Neutrophil (primary cell): ENCODE results near the gene HNF4A.

Experiments used
- H3K27ac ChIP-seq: fragments of 200-600 bp; sonication (generic); 2 replicates; pipeline ENCODE4 v1.5.1; 2016; ENCODE audit warnings: mild to moderate bottlenecking, moderate library complexity
- H3K27me3 ChIP-seq: fragments of 200-600 bp; sonication (generic); 2 replicates; pipeline ENCODE4 v1.6.0; 2016; ENCODE audit warnings: mild to moderate bottlenecking
- H3K36me3 ChIP-seq: fragments of 200-600 bp; sonication (generic); 2 replicates; pipeline ENCODE4 v1.5.1; 2017
- H3K4me1 ChIP-seq, 2 experiments: fragments of 200-600 bp in 1 of 2; sonication (generic) in 1 of 2; 1 replicate in 1 of 2; 2 replicates in 1 of 2; pipeline versions ENCODE4 v1.5.1 to v1.6.1; 2013 to 2016; ENCODE audit warnings: low read depth in 1 of 2, low read length in 1 of 2, mild to moderate bottlenecking in 1 of 2, moderate library complexity in 1 of 2; ENCODE audit not compliant: control insufficient read depth in 1 of 2, insufficient read depth in 1 of 2
- H3K4me3 ChIP-seq, 2 experiments: fragments of 200-600 bp in 1 of 2; sonication (generic) in 1 of 2; 1 replicate in 1 of 2; 2 replicates in 1 of 2; pipeline ENCODE4 v1.5.1; 2013 to 2016; ENCODE audit warnings: low read depth in 1 of 2, low read length in 1 of 2, mild to moderate bottlenecking in 1 of 2, moderate library complexity in 1 of 2
- H3K9me3 ChIP-seq: fragments of 200-600 bp; sonication (generic); 2 replicates; pipeline ENCODE4 v1.5.1; 2016
- CTCF ChIP-seq: fragments of 200-600 bp; sonication (generic); IDR thresholded peaks from 2 replicates; pipeline ENCODE4 v1.5.1; 2016; ENCODE audit warnings: antibody characterized with exemption

HNF4A gene

GRCh38 chr20:44427804-44428173, 72.3 kb downstream of the HNF4A start:
- no peaks in the 10 kb centered on the region for H3K4me1 ChIP-seq
- no peaks in the 10 kb centered on the region for H3K36me3 ChIP-seq
- TF ChIP-seq CTCF: no peak
- H3K4me3 ChIP-seq: no peak overlapping the region
- H3K9me3 ChIP-seq: no peaks in the 10 kb centered on the region
- H3K27me3 ChIP-seq: peaks cover 27% of the 10 kb centered on the region
- H3K27ac ChIP-seq: no peak overlapping the region

DNA sequence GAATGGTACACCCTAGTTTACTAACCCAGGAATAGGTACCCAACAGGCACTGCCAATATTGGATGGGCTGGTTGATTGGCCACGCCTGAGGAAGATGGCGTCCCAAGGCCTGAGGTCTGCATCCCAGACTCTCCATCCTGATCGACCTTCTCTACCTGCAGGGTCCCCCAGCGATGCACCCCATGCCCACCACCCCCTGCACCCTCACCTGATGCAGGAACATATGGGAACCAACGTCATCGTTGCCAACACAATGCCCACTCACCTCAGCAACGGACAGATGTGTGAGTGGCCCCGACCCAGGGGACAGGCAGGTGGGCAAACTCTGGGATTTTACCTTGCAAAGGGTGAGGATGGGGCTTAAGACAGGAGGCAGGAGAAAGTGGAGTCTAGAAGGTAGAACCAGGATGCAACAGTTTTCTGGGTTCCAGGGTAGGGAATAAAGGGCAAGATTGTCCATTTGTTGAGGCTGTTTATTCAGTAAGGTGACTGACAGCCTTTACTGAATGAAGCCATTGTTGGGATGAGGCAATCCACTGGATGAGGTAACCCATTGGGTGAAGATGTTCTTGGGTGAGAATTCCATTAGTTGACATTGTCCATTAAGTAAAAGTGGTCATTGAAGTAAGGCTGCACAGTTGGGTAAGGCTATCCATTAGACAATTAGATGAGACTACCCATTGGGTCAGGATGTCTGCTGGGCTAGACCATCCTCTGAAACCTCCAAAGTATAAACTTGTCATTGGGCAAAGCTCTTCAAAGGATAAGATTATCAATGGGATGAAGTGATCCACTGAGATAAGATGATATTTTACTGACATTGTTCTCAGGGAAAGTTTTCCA, 72.9 kb downstream of the HNF4A start:
- no peaks in the 10 kb centered on the region for H3K4me1 ChIP-seq
- H3K36me3 ChIP-seq: no peaks in the 10 kb centered on the region
- peaks cover 28% of the 10 kb centered on the region for H3K27me3 ChIP-seq
- no peaks in the 10 kb centered on the region for H3K9me3 ChIP-seq
- TF ChIP-seq CTCF: no peak
- H3K27ac ChIP-seq: no peak overlapping the region
- H3K4me3 ChIP-seq: no peak overlapping the region

GRCh38 chr20:44429017-44429339, 73.5 kb downstream of the HNF4A start:
- Histone ChIP-seq H3K27ac (no peak overlapping the region), H3K36me3 (no peaks in the 10 kb centered on the region), H3K27me3 (peaks cover 27% of the 10 kb centered on the region), H3K4me3 (no peak overlapping the region), H3K9me3 (no peaks in the 10 kb centered on the region), H3K4me1 (no peaks in the 10 kb centered on the region)
- no peak for TF ChIP-seq CTCF

- Histone ChIP-seq H3K9me3 (no peaks in the 10 kb centered on the region), H3K4me1 (no peaks in the 10 kb centered on the region), H3K36me3 (no peaks in the 10 kb centered on the region), H3K27ac (no peak overlapping the region), H3K4me3 (no peak overlapping the region), H3K27me3 (peaks cover 27% of the 10 kb centered on the region)
- no peak for TF ChIP-seq CTCF
Measured at GRCh38 chr20:44429419-44430269, 74.1 kb downstream of the HNF4A start.

DNA sequence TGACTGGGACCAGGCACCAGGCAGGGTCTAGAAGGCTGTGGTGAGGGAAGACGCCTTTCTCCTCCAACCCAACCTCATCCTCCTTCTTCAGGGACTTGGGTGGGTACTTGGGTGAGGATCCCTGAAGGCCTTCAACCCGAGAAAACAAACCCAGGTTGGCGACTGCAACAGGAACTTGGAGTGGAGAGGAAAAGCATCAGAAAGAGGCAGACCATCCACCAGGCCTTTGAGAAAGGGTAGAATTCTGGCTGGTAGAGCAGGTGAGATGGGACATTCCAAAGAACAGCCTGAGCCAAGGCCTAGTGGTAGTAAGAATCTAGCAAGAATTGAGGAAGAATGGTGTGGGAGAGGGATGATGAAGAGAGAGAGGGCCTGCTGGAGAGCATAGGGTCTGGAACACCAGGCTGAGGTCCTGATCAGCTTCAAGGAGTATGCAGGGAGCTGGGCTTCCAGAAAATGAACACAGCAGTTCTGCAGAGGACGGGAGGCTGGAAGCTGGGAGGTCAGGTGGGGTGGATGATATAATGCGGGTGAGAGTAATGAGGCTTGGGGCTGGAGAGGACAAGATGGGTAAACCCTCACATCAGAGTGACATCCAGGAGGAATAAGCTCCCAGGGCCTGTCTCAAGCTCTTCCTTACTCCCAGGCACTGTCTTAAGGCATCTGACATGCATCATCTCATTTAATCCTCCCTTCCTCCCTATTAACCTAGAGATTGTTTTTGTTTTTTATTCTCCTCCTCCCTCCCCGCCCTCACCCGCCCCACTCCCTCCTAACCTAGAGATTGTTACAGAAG, 75.0 kb downstream of the HNF4A start:
- no peaks in the 10 kb centered on the region for H3K36me3 ChIP-seq
- TF ChIP-seq CTCF: no peak
- H3K27ac ChIP-seq: no peak overlapping the region
- H3K9me3 ChIP-seq: no peaks in the 10 kb centered on the region
- no peak overlapping the region for H3K4me3 ChIP-seq
- peaks cover 20% of the 10 kb centered on the region for H3K27me3 ChIP-seq
- no peaks in the 10 kb centered on the region for H3K4me1 ChIP-seq
